ENCODE results near the gene TEAD1.

The TEAD1 gene

GRCh38 chr11:12673924-12674570 is at the start of gene TEAD1:
TEAD1 (plus strand) TSS chr11:12674421.
- peak; percentile 84 to 85 for DNase-seq

DNA sequence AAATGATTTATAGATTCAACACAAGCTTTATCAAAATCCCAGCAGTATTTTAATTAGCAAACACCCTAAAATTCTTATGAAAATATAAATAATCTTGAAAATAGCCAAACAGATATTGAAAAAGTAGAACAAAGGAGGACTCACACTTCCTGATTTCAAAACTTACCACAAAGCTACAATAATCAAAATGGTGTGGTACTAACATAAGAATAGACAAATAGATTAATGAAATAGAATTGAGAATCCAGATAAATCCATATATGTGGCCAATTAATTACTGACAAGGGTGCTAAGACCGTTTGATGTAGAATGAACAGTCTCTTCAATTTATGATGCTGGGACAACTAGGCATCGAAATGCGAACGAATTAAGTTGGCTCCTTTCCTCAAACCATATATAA is 49.6 kb upstream of the TEAD1 start:
- no peak for DNase-seq

- no peak for DNase-seq
Observed at GRCh38 chr11:12625438-12626071, 48.7 kb upstream of the TEAD1 start.

GRCh38 chr11:12626616-12627015 is 47.6 kb upstream of the TEAD1 start:
- DNase-seq: no peak

GRCh38 chr11:12628314-12628713 is 45.9 kb upstream of the TEAD1 start:
- DNase-seq: no peak

- DNase-seq: no peak
Observed at GRCh38 chr11:12629601-12630313, 44.5 kb upstream of the TEAD1 start.

GRCh38 chr11:12631651-12632050 is 42.6 kb upstream of the TEAD1 start:
- no peak for DNase-seq

DNA sequence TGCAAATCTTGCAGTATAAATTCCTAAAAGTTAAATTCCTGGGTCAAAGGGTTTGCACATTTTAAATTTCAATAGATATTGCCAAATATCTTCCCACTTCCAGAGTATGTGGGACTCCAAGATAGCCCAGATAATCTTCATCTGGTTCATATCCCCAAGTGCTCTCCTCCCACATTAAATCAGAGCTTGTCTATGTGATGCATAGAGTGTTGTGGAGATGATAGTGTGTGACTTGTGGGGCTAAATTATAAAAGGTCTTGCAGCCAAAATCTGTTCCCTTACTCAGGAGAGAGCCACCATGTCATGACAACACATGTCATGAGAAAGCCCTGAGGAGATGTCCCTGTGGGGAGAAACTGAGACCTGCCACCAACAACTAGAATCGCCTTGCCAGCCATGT is 39.9 kb upstream of the TEAD1 start:
- no peak for DNase-seq

GRCh38 chr11:12636871-12637410 is 37.3 kb upstream of the TEAD1 start:
- DNase-seq: no peak

GRCh38 chr11:12639388-12639787 is 34.8 kb upstream of the TEAD1 start:
- no peak for DNase-seq

- DNase-seq: no peak
Observed at GRCh38 chr11:12640355-12640754, 33.9 kb upstream of the TEAD1 start.

- no peak for DNase-seq
Observed at GRCh38 chr11:12640926-12641849, 33.0 kb upstream of the TEAD1 start.

- no peak for DNase-seq
Observed at GRCh38 chr11:12642040-12642439, 32.2 kb upstream of the TEAD1 start.

DNA sequence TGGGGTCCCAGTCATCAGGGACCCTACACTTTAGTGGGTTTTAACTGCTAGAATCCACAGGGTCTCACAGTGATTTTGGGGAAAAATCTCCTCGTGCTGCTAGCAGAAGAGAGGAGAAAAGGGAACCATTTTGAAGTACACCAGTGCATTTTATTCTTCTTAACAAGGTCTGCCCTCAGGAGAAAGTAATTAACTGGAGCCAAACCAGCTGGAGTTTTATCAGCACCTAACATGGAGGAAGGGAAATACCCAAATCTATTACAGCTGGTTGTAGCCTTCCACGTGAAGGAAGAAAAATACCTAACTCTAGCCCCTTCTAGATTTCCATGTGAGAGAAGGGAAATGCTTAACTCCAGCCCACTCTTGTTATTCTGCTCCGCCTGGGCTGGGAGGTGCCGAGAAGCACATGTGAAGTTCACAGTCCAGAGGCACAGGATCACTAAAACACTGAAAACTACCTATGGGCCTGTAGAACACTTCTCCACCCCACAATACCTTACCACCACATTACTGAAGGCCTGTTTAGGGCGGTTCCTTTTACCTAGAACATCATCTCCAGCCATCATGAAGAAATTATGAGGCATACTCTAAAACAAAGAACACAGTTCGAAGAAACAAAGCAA is 31.3 kb upstream of the TEAD1 start:
- DNase-seq: no peak

- no peak for DNase-seq
Observed at GRCh38 chr11:12646478-12646877, 27.7 kb upstream of the TEAD1 start.

GRCh38 chr11:12653729-12654128 is 20.5 kb upstream of the TEAD1 start:
- no peak for DNase-seq

DNA sequence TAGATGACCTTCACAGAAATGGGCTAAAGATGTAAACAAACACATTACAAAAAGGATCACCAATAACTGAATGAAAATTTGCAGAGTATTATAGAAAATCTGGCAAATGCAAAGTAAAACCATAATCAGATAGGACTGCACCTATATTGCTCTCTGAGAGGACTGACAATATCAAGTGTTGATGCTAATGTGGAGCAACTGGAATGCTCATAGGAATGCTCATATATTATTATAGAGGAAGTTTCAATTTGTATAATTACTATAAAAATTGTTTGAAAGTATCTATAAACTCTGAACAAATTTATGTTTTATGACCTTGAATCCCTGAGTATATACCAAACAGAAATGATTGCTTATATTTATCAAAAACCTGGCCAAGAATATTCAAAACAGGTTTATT is 18.4 kb upstream of the TEAD1 start:
- no peak for DNase-seq

DNA sequence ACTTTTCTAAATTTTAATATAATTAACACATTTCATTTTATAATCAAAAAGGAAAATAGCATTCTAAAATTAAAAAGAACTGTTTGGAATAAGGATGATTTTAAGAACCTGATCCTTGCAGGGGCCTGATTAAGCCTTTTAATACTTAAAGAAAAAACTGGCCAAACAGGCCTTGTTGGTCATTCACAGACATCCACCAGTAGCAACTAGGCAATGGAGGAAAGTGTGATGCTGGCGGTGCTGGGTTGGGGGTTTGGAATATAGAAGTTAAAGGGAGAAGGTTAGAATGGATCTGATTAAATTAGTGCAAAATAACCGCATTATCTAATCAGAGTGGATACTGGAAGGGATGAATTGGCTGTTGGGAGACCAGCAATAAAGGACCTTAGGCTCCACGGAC is 16.9 kb upstream of the TEAD1 start:
- no peak for DNase-seq

GRCh38 chr11:12657981-12658380 is 16.2 kb upstream of the TEAD1 start:
- no peak for DNase-seq

- DNase-seq: no peak
Observed at GRCh38 chr11:12662101-12662689, 12.0 kb upstream of the TEAD1 start.

GRCh38 chr11:12664385-12664784 is 9.8 kb upstream of the TEAD1 start:
- DNase-seq: no peak

GRCh38 chr11:12666915-12667314 is 7.3 kb upstream of the TEAD1 start:
- no peak for DNase-seq
